Stimulated activated CD4-positive, alpha-beta T cell treated with anti-CD3 and anti-CD28 coated beads, Interleukin-1b, Interleukin-23, amount 100 ng/mL, for 24 hours (primary cell): ENCODE measurements around the gene INPP5D.

Experiments
- DNase-seq, 4 experiments: peaks; one replicate each; pipeline ENCODE4 v3.0.0-alpha.2; 2020; ENCODE audit warnings: low read depth in 4 of 4, low spot score in 1 of 4

The INPP5D gene

DNA sequence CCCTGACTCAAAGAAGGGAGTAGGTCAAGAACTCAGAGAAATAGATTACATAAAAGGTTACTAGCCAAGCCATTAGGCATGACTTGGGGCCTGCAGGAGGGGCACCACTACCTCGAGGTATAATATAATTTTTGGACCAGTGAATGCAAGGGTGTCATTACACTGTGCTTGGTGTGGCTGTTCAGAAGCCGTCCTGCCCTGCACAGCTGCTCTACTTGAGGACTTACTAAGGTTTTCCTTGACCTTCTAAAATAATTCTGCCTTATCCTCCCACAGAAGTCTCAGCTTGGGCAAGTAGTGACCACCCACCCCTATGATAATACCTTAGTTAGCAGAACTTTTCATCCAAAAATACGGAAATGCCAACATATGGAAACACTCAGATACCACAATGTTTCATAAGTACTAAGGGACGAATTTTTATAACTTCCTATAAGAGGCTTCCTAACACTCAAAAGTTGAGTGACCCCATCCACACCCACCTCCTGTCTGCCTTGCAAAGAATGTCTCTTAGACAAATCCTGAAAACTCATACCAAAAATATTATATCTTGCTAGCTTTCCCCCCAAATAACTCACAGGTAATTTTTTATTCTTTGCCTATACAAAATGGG is 173.6 kb downstream of the INPP5D start:
- no peak for DNase-seq

DNA sequence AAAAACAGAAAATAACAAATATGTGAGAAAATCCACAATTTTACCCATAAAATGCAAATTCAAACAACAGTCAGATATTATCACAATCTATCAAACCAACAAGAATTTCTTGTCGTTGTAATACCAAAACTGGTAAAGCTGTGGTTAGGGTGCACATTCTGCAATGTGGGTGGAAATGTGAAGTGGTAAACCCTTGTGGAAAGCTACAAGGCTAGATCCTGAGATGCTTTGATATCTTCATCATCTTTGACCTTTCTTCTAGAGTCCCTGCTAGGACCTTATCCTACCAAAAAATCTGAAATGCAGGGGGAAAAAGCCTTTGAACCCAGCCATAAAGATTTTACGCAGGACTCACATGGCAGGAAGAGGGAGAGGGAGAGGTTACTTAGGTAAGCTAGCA is 174.1 kb downstream of the INPP5D start:
- DNase-seq = no peak

DNA sequence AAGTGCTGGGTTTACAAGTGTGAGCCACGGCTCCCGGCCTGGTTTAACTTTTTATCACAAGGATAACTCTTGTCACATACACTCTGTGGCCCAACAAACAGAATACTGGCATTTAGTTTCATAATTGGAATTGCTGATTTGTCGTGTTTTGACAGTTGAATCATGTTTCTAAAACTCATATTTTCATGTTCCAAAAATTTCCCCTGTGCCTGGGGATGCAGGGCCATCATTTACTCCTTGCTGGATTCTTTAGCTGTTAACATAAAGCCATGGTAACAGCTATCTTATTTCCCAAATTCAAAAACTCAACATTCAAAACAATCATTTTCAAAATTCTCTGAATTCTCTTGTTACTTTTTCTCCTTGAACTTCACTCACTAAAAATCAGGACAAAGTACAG is 174.9 kb downstream of the INPP5D start:
- DNase-seq = no peak

DNA sequence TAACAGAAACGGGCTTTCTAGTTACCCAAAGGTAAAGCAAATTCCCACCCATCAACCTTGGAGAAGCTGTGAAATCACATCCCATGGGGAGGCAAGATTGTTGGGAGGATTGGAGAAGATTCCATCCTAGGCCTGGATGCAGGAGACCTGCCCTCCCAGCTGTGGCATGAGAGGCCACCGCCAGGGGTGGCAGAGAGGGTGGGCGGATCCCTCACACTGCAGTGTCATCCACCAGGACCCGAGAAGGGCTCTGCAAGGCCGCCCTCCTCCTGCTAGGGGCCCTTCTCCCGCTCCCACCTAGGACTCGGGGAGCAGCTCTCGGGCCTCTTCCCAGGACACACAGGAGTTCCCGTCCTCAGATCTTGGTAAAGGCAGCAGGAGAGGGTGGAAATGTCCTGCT is 175.8 kb downstream of the INPP5D start:
- DNase-seq = no peak

DNA sequence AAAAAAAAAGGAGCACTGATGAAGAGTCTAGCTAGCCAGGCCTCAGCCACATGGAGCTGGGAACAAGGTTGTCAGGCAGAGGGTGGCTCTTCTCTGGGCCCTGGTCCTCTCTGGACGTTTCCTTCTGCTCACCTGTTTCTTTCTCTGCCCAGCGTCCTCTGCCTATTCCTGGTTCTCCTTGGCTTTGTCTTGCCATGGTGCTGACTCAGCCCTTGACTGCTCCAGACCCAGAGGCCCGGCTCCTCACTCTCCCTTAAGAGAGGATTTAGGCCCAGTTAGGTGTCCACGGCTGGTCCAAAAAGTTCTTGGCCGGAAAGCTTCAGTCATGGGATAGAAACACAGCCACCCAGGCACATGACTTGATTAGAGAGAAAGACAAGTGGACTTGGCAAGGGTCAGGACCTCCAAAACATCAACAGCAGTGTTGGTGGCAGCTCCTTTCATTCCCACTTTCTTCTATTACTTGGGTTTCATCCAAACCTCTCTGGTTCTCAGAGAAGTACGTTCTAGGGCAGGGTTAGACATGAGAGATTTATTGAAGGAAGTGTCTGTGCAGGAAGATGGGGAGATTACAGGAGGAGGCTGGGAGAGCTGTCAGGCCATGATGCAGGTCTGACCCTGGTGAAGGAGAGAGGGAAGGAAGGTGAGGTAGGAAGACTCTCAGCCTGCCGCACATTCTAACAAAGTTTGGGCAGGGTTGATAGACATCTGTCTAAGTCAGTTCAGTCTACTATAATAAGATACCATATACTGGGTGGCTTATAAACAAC is 176.9 kb downstream of the INPP5D start:
- DNase-seq = no peak

DNA sequence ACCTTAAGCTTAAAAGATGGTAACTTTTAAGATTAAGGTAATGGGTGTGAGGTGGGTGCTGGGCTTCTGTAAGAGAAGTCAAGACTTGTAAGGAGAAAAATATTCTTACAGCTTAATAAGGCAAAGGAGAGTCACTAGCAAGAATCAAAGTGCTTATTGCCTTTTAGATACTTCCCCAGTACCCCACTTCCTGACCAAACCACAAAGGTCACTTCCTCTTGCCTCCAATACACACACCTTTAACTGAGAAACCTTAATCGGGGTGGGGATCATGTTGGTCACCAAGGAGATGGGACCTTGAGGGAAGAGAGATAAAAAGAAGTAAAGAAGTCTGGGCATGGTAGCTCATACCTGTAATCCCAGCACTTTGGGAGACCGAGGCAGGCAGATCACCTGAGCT is 180.8 kb downstream of the INPP5D start:
- no peak for DNase-seq

DNA sequence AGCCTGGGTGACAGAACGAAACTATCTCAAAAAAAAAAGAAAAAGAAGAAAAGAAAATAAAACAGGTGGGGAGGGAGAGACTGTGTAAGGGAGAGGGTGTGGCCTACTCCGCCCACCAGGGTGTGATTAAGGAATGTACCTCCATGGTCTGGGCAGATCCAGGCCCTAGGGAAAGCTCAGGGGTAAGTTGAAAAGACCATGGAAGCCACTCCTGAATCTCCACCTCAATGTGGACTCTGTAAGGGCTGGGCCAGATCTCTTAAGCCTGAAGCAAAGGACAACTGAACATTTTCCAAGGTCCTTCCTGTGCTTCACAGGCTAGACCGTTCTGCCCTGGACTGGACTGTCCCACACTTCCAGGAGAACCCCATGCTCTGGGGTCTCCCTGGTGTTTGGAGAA is 181.7 kb downstream of the INPP5D start:
- DNase-seq = no peak

DNA sequence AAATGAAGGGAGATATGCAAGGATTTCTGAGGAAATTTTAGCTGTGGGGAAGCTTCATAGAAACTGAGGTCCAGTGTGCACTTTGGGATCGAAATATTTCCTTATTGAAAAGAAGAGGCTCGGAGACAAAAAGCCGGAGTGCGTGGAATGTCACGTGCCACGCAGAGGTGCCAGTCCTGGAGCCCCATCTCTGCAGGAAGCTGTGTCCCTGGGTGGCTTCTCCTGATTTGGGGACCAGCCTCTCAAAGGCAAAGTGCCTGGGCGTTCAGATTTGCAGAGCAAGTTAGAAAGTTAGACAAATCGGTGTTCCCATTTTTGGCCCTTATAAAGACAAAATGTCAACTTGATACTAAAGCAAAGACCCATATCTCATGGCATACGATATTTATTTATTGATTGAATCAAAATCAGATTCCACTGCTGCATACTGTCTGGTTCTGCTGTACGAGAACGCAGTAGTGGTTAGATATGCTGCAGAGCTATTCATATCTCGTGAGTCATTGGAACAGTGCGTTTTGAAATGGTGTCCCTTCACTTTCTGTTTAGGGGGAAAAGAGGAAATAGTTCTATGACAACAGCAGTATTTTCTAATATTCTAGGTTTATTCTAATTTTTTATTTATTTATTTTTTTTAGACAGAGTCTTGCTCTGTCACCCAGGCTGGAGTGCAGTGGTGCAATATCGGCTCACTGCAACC is 182.2 kb downstream of the INPP5D start:
- DNase-seq = no peak

DNA sequence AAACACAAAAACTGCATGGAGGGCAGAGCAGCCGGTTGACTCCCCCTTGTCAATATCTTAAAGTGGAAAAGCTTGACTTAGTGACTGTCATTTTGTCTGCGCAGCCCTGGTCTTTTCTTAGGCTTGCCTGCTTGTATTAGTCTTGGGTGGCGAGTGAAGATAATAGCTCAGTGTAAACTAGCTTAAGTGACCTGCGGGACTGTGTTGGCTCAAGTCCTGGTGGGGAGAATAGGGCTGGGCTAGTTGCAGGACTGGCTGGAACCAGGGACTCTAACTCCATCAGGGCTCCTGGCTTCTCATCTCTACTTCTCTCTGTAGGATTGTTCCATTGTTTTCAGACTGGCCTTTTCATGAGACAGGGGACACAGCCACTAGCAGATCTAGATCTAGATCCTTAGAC is 183.2 kb downstream of the INPP5D start:
- no peak for DNase-seq

DNA sequence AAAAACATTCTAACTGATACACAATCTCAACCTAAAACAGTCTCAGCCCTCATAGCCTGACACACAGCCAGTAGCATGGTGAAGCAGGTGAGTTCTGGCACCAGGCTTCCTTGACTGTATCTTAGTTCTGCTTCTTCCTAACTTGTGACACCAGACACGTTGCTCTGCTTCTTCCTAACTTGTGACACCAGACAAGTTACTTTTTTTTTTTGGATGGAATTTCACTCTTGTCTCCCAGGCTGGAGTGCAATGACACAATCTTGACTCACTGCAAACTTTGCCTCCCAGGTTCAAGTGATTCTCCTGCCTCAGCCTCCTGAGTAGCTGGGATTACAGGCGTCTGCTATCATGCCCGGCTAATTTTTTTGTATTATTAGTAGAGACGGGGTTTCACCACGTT is 184.7 kb downstream of the INPP5D start:
- DNase-seq = no peak

DNA sequence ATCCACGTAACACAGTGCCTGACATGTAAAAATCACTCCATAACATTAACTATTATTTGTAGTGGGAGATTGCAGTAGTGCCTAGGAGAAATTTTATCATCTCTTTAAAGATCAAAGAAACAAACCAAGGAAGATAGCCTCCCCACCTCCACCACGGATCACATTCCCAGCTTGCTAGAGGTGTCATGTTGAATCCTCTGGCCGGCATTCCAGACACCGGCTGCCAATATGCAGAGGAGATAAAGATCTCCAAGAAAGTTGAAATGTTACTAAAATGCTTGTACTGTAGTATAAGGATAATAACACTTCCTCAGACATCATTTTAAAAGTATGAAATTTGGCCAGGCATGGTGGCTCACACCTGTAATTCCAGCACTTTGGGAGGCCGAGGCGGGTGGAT is 185.3 kb downstream of the INPP5D start:
- no peak for DNase-seq

DNA sequence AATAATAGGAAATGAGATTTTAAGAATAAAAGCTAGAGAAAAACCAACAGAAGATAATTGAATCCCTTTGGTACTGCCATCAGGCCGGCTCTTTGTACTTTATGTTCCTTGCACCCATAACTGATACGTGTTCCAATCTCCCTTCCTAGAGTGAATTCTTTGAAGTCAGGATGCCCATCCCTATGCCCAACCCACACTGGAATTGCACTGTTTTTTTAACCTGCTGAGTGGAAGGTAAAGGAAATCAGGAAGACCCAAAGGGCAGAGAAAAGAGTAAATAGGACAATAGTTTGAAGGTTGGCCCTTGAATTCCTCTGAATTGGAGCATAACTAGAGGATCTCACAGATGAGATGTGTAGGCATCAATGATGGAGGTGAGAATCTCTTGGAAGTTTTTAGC is 187.0 kb downstream of the INPP5D start:
- no peak for DNase-seq

DNA sequence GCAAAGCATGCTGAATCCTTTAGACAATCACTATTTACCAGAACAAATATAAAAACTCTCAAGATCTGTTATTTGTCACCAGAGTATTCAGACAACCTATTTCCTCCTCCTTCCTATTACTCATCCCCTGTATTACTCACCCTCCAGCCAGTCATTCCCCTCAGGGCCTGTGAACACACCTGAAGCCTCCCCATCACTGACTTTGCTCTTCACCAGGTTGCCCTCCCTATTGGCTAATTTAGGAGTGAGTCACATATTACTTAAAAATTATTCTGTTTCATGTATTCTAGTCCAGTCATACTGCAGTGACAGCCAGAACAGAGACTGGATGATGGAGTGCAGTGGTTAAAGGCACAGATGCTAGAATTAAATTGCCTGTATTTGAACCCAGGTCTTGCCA is 187.6 kb downstream of the INPP5D start:
- peak in 3 of 4 experiments; percentile 28 to 59 (median 46) for DNase-seq

DNA sequence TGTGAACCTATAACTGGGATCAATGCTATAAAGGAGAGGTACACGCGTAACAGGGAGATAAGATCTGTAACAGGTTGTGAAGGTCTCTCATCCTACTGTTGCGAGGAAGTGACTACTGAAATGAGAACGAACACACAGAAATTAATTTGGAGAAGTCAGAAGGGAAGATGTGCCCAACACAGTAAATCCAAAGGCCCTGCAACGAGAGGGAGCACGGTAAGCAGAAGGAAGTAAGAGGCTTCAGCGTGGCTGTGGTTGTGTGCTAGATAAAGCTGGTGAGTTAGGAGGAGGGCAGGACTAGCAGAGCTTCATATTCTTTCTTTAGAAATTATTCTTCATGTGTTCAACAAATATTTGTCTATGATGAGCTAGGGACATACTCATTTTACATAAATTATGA is 188.9 kb downstream of the INPP5D start:
- DNase-seq = no peak

DNA sequence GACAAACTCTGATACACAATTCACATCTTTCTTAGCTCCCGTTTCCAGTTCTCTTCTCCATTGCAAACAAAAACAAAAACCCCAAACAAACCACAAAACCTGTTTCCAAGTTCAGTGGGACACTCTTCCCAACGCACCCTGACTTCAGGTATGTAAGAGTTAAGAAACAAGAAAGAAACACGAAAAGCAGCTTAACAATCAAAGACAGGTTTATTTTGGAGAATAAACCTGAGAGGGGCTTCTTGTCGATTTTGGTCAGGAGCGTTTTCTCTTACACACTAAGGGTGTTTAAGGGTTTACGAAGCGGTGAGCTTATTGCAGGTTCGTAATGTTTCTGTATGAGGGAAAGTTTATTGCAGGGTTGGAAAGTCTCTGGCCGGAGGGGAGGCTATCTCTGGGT is 190.4 kb downstream of the INPP5D start:
- no peak for DNase-seq

DNA sequence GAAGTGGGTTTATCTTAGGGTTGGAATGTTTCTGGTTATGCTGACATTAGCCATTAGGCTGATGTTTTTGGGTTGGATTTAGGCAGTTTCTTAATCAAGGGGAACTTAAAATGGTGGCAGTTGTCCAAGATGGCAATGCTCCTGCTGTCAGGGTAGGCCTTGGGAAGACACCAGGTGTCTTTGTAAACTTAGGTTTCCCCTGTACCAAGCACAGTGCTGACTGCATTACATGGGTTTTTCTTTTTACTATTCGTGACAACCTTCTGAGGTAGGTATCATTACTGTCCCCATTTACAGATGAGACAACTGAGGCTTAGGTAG is 190.8 kb downstream of the INPP5D start:
- DNase-seq = no peak

DNA sequence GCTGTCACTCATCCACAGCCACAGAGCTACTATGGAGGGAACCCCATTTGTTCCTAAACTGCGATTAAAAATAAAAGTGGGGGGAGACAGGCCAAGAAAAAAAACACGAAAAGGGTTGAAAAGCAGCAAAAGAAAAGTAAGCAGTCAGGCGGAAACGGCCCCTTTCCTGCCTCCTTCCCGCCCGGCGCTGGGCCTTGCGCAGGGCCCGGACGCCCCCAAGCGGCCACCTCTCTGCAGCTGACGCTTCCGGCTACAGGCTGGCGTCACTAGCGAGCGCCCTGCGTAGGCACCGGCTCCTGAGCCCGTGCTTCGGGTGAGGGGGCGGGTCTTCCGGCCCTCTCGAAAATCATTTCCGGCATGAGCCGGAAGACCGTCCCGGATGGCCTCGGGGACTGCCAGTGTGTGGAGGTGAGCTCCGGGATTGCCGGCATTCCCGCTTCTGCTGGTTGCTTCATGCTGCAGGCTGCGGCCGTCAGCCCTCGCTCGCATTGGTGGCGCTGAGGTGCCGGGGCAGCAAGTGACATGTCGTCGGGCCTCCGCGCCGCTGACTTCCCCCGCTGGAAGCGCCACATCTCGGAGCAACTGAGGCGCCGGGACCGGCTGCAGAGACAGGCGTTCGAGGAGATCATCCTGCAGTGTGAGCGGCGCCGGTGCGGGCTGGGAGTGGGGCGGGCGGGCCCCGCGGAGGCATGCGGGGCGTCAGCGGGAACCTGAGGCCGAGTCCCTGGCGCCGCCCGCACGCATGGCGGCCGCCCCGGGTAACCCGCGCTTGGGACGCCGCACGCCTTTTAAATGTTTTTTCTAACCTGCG is 191.4 kb downstream of the INPP5D start, which contains the start of gene ATG16L1:
Gene ATG16L1 (plus strand): TSS at position 368 of the 811 bp plus-strand sequence. CDS start 155 bp downstream, at position 523.
- peak; percentile 82 to 94 (median 86) for DNase-seq

DNA sequence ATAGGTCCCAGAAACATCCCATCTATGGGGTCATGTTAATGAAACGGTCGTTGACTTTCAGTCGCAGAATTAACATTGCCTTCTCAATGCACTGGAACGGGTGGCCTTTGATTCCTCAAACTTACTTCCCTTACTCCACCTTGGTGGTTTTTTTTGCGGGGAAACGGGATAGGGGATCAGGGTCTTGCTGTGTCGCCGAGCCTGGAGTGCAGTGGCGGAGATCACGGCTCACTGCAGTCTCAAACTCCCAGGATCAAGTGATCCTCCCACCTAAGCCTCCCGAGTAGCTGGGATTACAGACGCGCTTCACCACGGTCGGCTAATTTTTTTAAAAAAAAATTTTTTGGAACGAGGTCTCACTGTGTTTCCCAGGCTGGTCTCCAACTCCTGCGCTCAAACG is 192.1 kb downstream of the INPP5D start:
- no peak for DNase-seq

DNA sequence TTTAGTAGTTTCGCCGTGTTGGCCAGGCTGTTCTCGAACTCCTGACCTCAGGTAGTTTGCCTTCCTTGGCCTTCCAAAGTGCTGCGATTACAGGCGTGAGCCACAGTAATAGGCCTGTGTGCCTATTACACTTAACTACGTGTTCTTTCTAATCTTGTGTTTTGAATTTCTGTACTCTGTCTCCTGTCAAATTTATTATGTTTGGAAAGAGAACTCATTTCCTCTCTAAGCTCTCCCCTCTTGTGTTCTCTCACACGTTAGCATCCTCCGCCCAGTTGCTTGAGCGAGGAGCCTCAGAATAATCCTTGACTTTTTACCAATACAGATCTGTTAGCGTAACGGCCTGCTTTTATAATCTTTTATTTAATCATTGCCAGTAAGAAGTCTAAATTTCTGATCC is 195.0 kb downstream of the INPP5D start:
- DNase-seq = no peak

DNA sequence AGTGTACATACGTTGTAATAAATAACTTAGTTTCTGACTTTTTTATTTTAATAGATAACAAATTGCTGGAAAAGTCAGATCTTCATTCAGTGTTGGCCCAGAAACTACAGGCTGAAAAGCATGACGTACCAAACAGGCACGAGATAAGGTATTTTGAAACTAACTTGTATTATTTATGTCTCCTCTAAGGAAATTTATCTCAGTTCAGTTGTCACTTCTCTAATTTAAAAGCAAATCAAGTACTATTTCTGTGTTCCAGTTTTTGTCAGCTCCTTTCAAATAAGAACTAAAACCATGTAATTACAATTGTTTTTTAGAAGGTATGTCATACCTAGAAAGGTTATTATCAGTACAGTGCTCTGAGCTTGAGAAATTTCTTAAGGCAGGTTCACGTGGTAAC is 195.9 kb downstream of the INPP5D start:
- DNase-seq = no peak
